GM23338 (cell line): ENCODE measurements around the gene LAMTOR1. TPM values are rescaled to one million over a fixed set of nuclear protein-coding genes. Genes with fewer than 3 reads are reported as not detected.

Source experiments
- microRNA-seq: library from miRNA; unstranded; fragments of <30 nt; microRNA quantifications from one replicate; pipeline ENCODE4, GENCODE V29; 2017
- polyA plus RNA-seq: library from polyadenylated mRNA; unstranded; fragments of >200 nt; fragmentation: Nextera tagmentation; extraction: Ambion mirVana; gene quantifications from 2 replicates; pipeline ENCODE4 v1.2.1, GENCODE V29; 2016
- small RNA-seq: library from RNA; depleted of rRNA; stranded (forward); fragments of <200 nt; gene quantifications from one replicate; pipeline ENCODE3, GENCODE V24; 2014; ENCODE audit warnings: low replicate concordance
- total RNA-seq: library from RNA; depleted of rRNA; stranded (reverse); fragments of >200 nt; shearing (Covaris generic); gene quantifications from 2 replicates; pipeline ENCODE4 v1.2.3, GENCODE V29; 2014; rRNA removed

Gene LAMTOR1
- total and polyA plus RNA-seq, 2 experiments from 2014 or later = 112 to 157 TPM

Small RNA genes within 50 kb of the gene (microRNA-seq; reads per million reads assigned to microRNA genes)
- not detected for gene MIR3165

Small RNA genes within 50 kb of the gene (small RNA-seq; reads per million reads assigned to genes)
- not detected for gene MIR3165
- not detected for gene RNU6-72P

Other genes with a start within 250 kb of the LAMTOR1 start
- not detected in 2 replicates for gene DEFB131B, start 224.8 kb downstream of the LAMTOR1 start, total RNA-seq
- gene DEFB131B, start 224.8 kb downstream of the LAMTOR1 start, polyA plus RNA-seq = not detected in 2 replicates
- 13.0 and 19.5 TPM in 2 replicates for gene XNDC1N, start 174.7 kb downstream of the LAMTOR1 start, total RNA-seq
- 9.0 and 11.0 TPM in 2 replicates for gene XNDC1N, start 174.7 kb downstream of the LAMTOR1 start, polyA plus RNA-seq
- gene RNF121, start 174.3 kb downstream of the LAMTOR1 start, total RNA-seq = 37.7 and 57.1 TPM in 2 replicates
- 7.8 and 8.7 TPM in 2 replicates for gene RNF121, start 174.3 kb downstream of the LAMTOR1 start, polyA plus RNA-seq
- 5.2 and 11.2 TPM in 2 replicates for gene IL18BP, start 104.4 kb downstream of the LAMTOR1 start, total RNA-seq
- 3.7 and 3.8 TPM in 2 replicates for gene IL18BP, start 104.4 kb downstream of the LAMTOR1 start, polyA plus RNA-seq
- 90.5 and 104 TPM in 2 replicates for gene NUMA1, start 22.8 kb downstream of the LAMTOR1 start, total RNA-seq
- 30.4 and 33.2 TPM in 2 replicates for gene NUMA1, start 22.8 kb downstream of the LAMTOR1 start, polyA plus RNA-seq
- 3.6 and 4.3 TPM in 2 replicates for gene LRRC51, start 22.4 kb downstream of the LAMTOR1 start, total RNA-seq
- 4.2 and 4.8 TPM in 2 replicates for gene LRRC51, start 22.4 kb downstream of the LAMTOR1 start, polyA plus RNA-seq
- gene TOMT, start 2.6 kb upstream of the LAMTOR1 start, total RNA-seq = not detected in 2 replicates
- gene TOMT, start 2.6 kb upstream of the LAMTOR1 start, polyA plus RNA-seq = not detected in 2 replicates
- gene ANAPC15, start 9.4 kb upstream of the LAMTOR1 start, total RNA-seq = 42.3 and 52.1 TPM in 2 replicates
- 110 and 117 TPM in 2 replicates for gene ANAPC15, start 9.4 kb upstream of the LAMTOR1 start, polyA plus RNA-seq
- gene FOLR3, start 32.4 kb upstream of the LAMTOR1 start, total RNA-seq = not detected in 2 replicates
- not detected in 2 replicates for gene FOLR3, start 32.4 kb upstream of the LAMTOR1 start, polyA plus RNA-seq
- 0.27 TPM in 1 of 2 replicates, not detected in the other for gene FOLR1, start 88.8 kb upstream of the LAMTOR1 start, total RNA-seq
- gene FOLR1, start 88.8 kb upstream of the LAMTOR1 start, polyA plus RNA-seq = 0.42 and 0.68 TPM in 2 replicates
- not detected in 2 replicates for gene FOLR2, start 113.5 kb upstream of the LAMTOR1 start, total RNA-seq
- not detected in 2 replicates for gene FOLR2, start 113.5 kb upstream of the LAMTOR1 start, polyA plus RNA-seq
- gene INPPL1, start 121.5 kb upstream of the LAMTOR1 start, total RNA-seq = 54.3 and 54.7 TPM in 2 replicates
- gene INPPL1, start 121.5 kb upstream of the LAMTOR1 start, polyA plus RNA-seq = 15.5 and 21.5 TPM in 2 replicates
- not detected in 2 replicates for gene PHOX2A, start 140.9 kb upstream of the LAMTOR1 start, total RNA-seq
- 0.23 and 0.31 TPM in 2 replicates for gene PHOX2A, start 140.9 kb upstream of the LAMTOR1 start, polyA plus RNA-seq